Hematopoietic multipotent progenitor cell treated with erythropoietin and hydrocortisone succinate and interleukin-3 and kit ligand, for 6 days (in vitro differentiated cells): Measurements from ENCODE around the gene FADD.

Experiments
- DNase-seq: peaks from one replicate; pipeline ENCODE4 v3.0.0-alpha.2; 2015

The FADD gene

DNA sequence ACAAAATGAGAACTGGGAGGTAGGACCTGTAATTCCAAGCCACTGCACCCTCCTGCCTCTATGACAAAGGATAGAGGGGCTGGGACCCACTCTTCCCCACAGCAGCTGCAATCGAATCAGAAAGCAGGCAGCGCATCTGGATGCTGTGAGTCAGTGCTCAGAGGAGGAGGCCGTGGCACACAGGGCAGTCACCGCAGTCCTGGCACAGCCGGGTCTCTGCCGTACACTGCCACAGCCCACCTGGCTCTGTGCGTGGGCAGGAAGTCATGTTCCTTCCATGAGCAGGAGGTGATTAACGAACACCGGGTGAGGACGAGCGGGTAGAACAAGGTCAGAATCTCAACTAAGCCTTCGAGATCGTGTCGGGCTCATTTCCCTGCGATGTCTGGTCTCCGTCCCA, 37.2 kb downstream of the FADD start:
- no peak for DNase-seq

DNA sequence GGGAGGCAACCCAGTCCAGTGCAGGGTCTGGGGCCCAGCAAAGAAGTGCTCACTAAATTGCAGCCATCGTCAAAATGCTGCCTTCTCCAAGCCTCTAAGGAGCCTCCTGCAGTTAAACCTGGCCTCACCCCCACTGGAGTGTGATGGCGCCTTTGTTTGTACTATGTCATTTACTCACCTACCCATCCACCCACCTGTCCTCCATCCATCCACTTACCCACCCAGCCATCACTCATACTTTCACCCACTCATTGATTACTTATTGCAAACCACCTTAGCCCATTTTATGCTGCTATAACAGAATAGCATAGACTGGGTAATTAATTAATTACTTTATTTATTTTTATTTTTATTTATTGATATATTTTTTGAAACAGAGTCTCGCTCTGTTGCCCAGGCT, 38.6 kb downstream of the FADD start:
- no peak for DNase-seq

DNA sequence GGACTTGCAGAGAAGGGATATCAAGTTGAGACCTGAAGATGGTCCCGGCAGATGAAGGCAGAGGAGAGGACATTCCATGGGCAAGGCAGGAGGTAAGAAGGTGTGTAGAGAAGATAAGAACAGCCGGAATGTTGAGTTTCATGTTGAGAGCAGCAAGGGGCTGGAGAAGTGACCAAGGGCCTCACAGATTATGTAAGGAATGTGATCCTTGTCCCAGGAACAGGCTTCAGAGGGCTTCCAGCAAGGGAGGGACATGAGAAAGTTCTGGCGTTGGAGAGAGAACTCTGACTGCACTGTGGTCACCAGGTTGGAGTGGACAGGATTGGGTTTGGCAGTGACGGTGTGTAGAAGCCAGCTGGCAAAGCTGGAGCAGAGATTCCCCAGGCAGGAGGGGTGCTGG, 39.8 kb downstream of the FADD start:
- DNase-seq = no peak

DNA sequence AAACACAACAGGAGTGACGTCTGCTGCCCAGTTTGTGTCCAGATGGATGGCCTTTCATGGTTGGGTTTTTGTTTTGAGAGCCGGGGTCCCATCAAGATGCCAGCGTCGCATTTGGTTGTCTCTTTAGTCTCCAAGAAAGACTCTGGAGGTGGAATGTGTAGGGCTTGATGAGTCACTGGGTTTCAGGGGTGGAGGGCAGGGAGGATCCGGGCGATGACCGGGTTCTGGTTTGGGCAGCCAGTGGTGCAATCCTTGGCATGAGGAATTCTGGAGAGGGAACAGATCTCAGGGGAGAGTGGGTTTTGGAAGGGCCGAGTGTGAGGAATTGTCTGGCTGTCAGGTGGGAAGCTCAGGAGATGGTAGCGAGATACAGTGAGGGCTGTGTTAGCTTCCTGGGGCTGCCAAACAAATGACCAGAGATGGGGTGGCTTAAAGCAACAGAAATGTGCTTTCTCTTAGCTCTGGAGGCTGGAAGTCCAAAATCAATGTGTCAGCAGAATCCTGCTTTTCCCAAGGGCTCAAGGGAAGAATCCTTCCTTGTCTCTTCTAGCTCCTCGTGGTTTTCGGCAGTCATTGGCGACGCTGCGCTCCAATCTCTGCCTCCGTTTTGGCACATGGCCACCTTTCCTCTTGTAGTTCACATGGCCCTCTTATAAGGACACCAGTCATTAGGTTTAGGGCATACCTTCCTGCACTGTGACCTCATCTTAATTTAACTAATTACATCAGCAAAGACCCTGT, 41.0 kb downstream of the FADD start:
- no peak for DNase-seq

DNA sequence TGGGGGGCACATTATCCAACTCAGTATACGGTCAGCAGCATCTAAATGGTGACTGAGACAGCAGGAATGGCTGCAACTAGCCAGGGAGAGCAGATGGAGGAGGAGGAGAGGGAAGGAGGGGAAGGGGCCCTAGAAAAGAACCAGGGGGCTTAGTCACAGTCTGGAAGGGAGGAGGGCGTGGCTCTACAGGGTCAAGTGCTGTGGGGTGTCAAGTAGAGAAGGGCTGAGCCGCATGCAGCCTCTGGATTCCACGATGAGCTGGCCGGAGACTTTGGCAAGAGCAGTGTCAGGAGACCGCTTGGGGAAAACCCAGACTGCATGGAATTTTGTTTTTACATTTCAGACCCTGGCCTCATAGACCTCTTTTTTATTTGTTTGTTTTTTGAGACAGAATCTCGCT, 41.6 kb downstream of the FADD start:
- no peak for DNase-seq

DNA sequence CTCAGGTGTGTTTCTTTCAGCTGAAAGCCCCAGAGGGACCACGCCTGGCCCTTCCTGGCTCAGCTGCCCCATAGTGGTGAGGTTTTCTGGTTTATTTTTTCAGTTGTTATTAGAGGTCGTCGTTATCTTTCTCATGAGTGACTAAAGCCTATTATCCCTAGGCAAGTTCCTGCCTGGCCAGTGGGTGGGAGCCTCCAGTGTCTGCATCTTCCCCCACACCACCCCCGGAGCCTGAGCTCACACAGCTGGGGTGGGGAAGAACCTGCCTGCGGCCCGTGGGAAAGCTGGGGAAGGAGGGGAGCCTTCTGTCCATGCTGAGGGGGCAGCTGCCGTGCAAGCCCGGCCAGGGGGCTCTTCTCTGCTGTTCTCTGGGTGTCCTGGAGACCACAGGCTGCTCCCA, 43.1 kb downstream of the FADD start:
- DNase-seq = no peak

DNA sequence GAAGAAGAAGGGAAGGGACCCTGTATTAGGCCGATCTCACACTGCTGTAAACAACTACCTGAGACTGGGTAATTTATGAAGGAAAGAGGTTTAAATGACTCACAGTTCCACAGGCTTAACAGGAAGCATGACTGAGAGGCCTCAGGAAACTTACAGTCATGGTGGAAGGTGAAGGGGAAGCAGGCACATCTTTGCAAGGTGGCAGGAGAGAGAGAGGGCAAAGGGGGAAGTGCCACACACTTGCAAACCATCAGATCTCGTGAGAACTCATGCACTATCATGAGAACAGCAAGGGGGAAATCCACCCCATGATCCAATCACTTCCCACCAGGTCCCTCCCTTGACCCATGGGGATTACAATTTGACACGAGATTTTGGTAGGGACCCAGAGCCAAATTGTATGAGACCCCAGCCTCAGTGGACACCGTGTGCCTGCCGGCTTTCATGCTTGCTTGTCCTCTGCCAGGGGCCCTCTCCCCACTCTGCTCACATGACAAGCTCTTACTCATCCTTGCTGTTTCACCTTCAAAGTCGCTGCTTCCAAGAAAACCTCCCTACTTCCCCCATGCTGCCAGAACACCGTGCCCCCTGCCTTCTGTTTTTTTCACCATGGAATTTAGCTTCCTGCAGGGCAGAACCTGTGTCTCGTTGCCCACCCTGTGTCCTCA, 44.1 kb downstream of the FADD start:
- no peak for DNase-seq

DNA sequence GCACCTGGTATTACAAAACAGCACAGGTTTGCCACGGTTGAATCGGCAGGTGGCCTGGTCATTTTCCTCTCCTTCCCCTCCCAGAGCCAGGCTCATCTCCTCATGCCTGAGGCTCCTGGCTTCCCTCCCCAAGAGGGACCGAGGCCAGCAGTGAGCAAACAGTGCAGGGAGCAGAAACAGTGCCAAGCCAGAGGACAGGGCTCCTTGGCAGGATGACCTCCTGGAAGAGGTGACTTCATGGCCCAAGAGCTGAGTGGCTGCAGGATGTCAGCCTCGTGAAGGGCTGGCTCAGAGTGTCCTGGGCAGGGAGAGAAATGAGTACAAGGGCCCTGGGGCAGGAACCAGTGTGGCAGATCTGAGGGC, 44.6 kb downstream of the FADD start:
- no peak for DNase-seq

DNA sequence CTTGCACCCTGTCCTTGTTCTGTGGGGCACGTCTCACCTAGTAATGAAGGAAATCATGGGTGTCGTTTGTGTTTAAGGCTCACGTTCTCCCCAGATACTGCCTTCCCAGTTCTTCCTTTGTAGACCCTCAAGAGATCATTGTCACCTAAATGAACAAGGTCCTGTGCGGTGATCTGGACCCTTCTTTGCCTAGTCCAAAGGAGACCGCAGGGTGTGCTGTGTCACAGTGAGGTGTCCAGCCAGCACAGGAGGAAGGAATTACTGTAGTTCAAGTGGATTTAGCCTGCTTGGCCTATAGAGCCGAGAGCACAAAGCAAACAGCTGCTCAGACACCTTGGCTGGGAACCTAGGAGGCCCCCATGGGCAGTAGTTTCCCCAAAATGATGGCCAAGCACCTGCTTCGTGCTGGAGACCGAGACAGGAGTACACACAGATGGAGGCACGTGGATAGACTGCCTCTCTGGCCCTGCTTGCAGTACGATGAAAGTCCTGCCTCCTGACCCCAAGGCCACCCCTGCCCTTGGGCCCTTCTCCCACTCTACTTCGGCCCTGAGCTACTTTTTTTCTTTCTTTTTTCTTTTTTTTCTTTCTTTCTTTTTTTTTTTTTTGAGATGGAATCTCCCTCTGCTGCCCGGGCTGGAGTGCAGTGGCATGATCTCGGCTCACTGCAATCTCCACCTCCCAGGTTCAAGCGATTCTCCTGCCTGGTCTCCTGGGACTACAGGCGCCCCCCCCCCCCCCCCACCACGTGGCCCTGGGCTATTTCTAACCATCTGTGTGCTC, 48.0 kb downstream of the FADD start:
- DNase-seq = no peak

DNA sequence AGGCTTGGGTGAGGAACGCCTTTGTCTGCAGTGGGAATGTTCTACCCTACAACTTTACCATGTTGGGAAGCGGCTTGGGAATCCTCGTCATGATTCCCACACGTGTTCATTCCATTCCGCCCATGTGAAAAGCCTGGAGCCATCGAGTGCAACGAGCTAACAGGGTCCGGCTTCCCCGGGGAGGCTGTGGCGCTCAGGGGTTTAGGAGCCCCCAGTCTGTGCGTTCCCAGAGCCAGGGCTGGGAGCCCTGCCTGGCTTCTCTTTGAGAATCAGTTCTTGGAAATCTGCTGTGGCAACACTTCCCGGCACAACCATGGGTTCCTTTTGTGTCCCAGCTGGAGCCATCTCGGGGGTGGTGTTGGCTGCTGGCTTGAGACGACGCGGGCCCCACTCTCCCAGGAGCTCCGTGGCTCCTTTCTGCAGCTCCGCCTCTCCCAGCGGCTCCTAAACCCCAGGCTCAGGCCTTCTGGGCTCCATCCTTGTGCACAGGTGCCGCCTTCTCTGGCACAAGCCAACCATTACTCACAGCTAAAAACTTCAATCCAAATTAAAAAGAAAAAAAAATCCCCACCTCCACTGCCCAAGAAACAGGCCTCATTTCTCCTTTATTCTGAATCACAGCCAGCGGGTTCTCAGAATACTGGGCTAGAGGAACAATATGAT, 48.7 kb downstream of the FADD start:
- no peak for DNase-seq

DNA sequence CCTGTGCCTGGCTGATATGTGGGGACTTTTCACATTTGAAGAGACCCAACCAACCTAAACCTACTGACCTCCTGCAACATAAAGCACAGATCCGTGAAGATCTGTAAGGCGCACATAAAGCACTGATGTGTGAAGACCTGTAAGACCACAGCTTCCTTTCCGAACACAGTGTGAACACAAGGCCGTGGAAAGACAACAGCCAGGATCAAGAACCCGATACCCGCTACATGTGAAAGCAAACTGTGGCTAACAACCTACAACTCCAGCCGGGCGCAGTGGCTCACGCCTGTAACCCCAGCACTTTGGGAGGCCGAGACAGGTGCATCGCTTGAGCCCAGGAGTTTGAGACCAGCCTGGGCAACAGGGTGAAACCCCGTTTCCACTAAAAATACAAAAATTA, 49.7 kb downstream of the FADD start:
- DNase-seq = no peak

DNA sequence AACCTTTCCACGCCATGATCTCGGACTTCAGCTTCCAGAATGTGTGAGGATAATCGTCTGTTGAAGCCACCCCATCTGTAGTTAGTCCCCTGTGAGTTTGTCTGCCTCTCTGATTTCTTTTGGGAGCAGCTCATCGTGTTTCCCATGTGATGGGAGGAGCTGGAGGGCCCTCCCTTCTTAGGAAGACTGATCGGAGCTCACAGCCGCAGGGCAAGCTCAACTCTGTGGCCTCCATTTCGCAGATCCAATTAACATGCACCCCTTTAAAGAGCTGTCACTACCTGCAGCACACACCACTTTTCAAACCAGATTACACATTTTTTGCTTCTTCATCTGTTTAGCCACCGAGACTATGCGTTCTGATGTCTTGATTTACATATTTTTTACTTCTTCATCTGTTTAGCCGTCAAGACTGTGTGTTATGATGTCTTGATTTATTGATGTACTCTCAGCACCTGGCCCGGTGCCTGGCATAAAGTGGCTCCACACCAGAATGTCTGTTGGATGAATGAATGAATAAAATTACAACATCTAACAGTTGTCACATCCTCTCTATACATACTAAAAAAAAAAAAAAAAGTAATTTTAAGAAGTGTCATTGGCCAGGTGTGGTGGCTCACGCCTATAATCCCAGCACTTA, 52.5 kb downstream of the FADD start:
- no peak for DNase-seq
